Adipose tissue (tissue), 3 donors: ENCODE measurements around the gene SAAL1. TPM values are rescaled to one million over a fixed set of nuclear protein-coding genes. Genes with fewer than 3 reads are reported as not detected.

Experiments used
- H3K27ac ChIP-seq: one replicate; pipeline ENCODE4 v1.5.1; 2013; ENCODE audit warnings: low read depth, low read length
- WGBS, 3 donors: extraction: QIAGEN DNeasy Blood & Tissue Kit; methylation state at CpG; one replicate each; pipeline ENCODE4 v1.1.7; 2013; 5-methylcytosine and 5-hydroxymethylcytosine counted together
- polyA plus RNA-seq, 3 donors: library from polyadenylated mRNA; stranded (reverse); fragments of 200-250 nt; gene quantifications; one replicate each; pipeline ENCODE4 v1.2.3, GENCODE V29; 2013
- donor health status: healthy with polysubstance abuse.
- donor health status: Bipolar disorder and iron deficiency.
- donor health status: healthy.

SAAL1 gene
- polyA plus RNA-seq, 3 donors: 6.1 to 7.3 (median 6.5) TPM

DNA sequence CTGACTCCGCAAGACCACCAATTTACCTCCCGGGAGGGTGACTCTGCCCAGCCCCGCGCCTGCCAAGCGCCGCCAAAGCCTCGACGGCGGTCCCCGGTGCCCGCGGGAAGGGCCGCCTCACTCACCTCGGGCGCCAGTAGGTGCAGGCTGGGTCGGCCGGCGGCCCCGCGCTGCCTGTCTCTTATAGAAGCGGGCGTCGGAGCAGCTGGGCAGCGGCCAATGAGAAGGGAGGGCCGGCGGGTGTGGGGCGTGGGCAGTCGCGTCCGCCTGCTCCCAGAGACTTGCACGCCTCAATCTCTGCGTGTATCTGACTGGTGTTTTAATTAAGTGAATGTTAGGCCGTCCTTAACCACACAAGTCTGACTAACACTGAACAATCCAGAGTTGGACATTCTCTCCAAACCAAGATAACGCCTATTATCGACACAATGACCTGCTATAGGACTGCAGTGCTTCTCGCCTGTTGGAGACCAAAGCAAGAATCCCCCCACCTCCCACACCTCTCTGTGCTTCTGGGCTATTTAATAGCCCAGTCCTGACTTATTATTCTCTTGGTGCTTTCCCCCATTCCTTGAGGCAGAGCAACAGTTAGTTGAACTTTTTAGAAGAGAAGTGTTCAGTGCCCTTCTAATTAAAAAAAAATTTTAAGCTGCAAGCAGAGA is 59.6 kb downstream of the SAAL1 start, which contains the start of gene TPH1:
Gene TPH1 (minus strand): TSS at position 154 of the 662 bp plus-strand sequence. CDS start 5,507 bp downstream, outside the sequence.
- WGBS, 3 donors: 4 to 15% (median 7%) methylated on average over 36 of the region's 36 CpGs
- H3K27ac ChIP-seq: no peak within 1 kb of the TSS

DNA sequence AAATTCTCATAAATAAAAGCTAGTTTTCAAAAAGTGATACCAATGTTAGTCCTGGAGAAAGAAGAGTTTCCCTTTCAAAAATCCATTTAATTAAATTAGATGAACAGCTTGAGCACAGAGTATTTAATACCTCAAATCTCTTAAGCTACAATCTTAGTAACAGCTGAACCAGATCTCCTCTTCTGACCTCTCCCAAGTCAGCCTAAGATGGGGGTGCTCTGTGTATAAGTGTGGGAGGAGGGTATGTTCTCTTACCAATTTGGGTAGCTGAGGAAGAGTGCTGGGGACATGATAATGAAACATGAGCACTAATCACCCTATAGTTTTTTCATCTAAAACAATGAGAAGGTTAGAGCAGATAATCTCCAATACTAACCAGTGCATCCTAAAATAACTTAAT is 69.4 kb downstream of the SAAL1 start:
- H3K27ac ChIP-seq: no peak overlapping the region

Other genes with a start within 250 kb of the SAAL1 start
- 10 to 100 TPM; 20.0 to 46.7 (median 30.0) TPM for gene SERGEF, start 93.0 kb downstream of the SAAL1 start, polyA plus RNA-seq
- under 1 TPM; 0.06 to 0.22 (median 0.16) TPM for gene TPH1, start 59.8 kb downstream of the SAAL1 start, polyA plus RNA-seq
- gene MRGPRX3, start 26.5 kb upstream of the SAAL1 start, polyA plus RNA-seq: not detected
- not detected for gene MRGPRX4, start 66.8 kb upstream of the SAAL1 start, polyA plus RNA-seq
- gene SAA4, start 130.7 kb upstream of the SAAL1 start, polyA plus RNA-seq: 1 to 10 TPM in 1 of 3 donors, under 1 TPM in 2; 0.15 to 9.1 (median 0.90) TPM
- gene SAA2, start 142.6 kb upstream of the SAAL1 start, polyA plus RNA-seq: 100 to 1,000 TPM in 2 of 3 donors, 10 to 100 TPM in 1; 60.2 to 920 (median 158) TPM
- 1,000 to 10,000 TPM in 2 of 3 donors, 100 to 1,000 TPM in 1; 438 to 7,745 (median 1,180) TPM for gene SAA1, start 160.2 kb upstream of the SAAL1 start, polyA plus RNA-seq
- 10 to 100 TPM in 2 of 3 donors, 1 to 10 TPM in 1; 3.8 to 11.0 (median 10.2) TPM for gene HPS5, start 216.1 kb upstream of the SAAL1 start, polyA plus RNA-seq
- 10 to 100 TPM; 16.0 to 43.5 (median 29.3) TPM for gene GTF2H1, start 216.5 kb upstream of the SAAL1 start, polyA plus RNA-seq